SK-N-SH (cell line): Measurements from ENCODE around the gene ELAPOR1. TPM values are rescaled to one million over a fixed set of nuclear protein-coding genes. Genes with fewer than 3 reads are reported as not detected.

Source experiments
- CTCF ChIA-PET: fragments of 300-600, 350-600 bp; formaldehyde crosslinking; extraction: SDS; loops from one replicate; lab custom pipeline; 2021; lab: Yijun Ruan, JAX
- POLR2A ChIA-PET: fragments of 350-600 bp; sonication (Branson Sonifier 250); formaldehyde crosslinking; extraction: SDS; loops from one replicate; lab custom pipeline; 2020; ENCODE audit warnings: antibody characterized with exemption, inconsistent platforms; lab: Yijun Ruan, JAX
- DNase-seq: peaks from one replicate; pipeline ENCODE4 v3.0.0; 2012
- H2AFZ ChIP-seq: fragments of 200-600 bp; sonication (generic); 2 replicates; pipeline ENCODE4 v1.8.1; 2016; ENCODE audit warnings: antibody characterized with exemption, mild to moderate bottlenecking, low read depth
- H3F3A ChIP-seq: fragments of 200-600 bp; sonication (generic); replicated peaks from 2 replicates; pipeline ENCODE3; 2016; ENCODE audit warnings: antibody characterized with exemption, mild to moderate bottlenecking; ENCODE audit not compliant: insufficient read depth
- H3K27ac ChIP-seq, 2 experiments: fragments of 200-500 bp in 1 of 2; fragments of 200-600 bp in 1 of 2; sonication (Bioruptor generic) in 1 of 2; sonication (generic), shearing (Covaris generic) in 1 of 2; 2 replicates each; pipeline versions ENCODE4 v1.5.1 to v1.6.1; 2014 to 2016; ENCODE audit warnings: low read depth in 2 of 2, inconsistent platforms in 1 of 2, low read length in 1 of 2, mild to moderate bottlenecking in 1 of 2, mixed read lengths in 1 of 2
- H3K27me3 ChIP-seq: fragments of 200-600 bp; sonication (generic), shearing (Covaris generic); 2 replicates; pipeline ENCODE4 v1.6.1; 2016; ENCODE audit warnings: mixed run types; ENCODE audit not compliant: insufficient read depth
- H3K36me3 ChIP-seq, 2 experiments: fragments of 200-500 bp in 1 of 2; fragments of 200-600 bp in 1 of 2; sonication (Bioruptor generic) in 1 of 2; sonication (generic) in 1 of 2; replicated peaks in 1 of 2; 2 replicates each; pipeline versions ENCODE3 to v1.5.1; 2014 to 2016; ENCODE audit warnings: low read length in 1 of 2, mild to moderate bottlenecking in 1 of 2; ENCODE audit not compliant: insufficient read depth in 2 of 2, control insufficient read depth in 1 of 2
- H3K4me1 ChIP-seq, 2 experiments: fragments of 200-500 bp in 1 of 2; fragments of 200-600 bp in 1 of 2; sonication (Bioruptor generic) in 1 of 2; sonication (generic), shearing (Covaris generic) in 1 of 2; 2 replicates each; pipeline versions ENCODE4 v1.5.1 to v1.6.1; 2014 to 2016; ENCODE audit warnings: low read depth in 1 of 2, low read length in 1 of 2, mixed run types in 1 of 2; ENCODE audit not compliant: insufficient read depth in 2 of 2, control insufficient read depth in 1 of 2
- H3K4me2 ChIP-seq: fragments of 200-600 bp; sonication (generic), shearing (Covaris generic); 2 replicates; pipeline ENCODE4 v1.6.1; 2017; ENCODE audit warnings: mixed run types
- H3K4me3 ChIP-seq, 2 experiments: fragments of 200-500 bp in 1 of 2; fragments of 200-600 bp in 1 of 2; sonication (Bioruptor generic) in 1 of 2; sonication (generic), shearing (Covaris generic) in 1 of 2; 2 replicates each; pipeline versions ENCODE4 v1.5.1 to v1.8.1; 2014 to 2016; ENCODE audit warnings: low read depth in 2 of 2, inconsistent platforms in 1 of 2, low read length in 1 of 2, mild to moderate bottlenecking in 1 of 2, mixed read lengths in 1 of 2, moderate library complexity in 1 of 2
- H3K79me2 ChIP-seq: fragments of 200-600 bp; sonication (generic); 2 replicates; pipeline ENCODE4 v1.8.1; 2017; ENCODE audit warnings: mild to moderate bottlenecking; ENCODE audit not compliant: insufficient read depth
- H3K9ac ChIP-seq: fragments of 200-600 bp; sonication (generic); 2 replicates; pipeline ENCODE4 v1.6.1; 2017; ENCODE audit warnings: mixed run types
- H3K9me2 ChIP-seq: fragments of 200-600 bp; sonication (generic); 2 replicates; pipeline ENCODE4 v1.6.1; 2017; ENCODE audit warnings: mixed run types
- H3K9me3 ChIP-seq: fragments of 200-600 bp; sonication (generic); 2 replicates; pipeline ENCODE4 v1.6.1; 2017; ENCODE audit warnings: mixed run types, mild to moderate bottlenecking, moderate library complexity
- H4K20me1 ChIP-seq: fragments of 200-600 bp; sonication (generic); 2 replicates; pipeline ENCODE4 v1.6.1; 2017; ENCODE audit warnings: mild to moderate bottlenecking, mixed run types; ENCODE audit not compliant: insufficient read depth
- CHD2 ChIP-seq: fragments of 150-350 bp; IDR thresholded peaks from 2 replicates; pipeline ENCODE4 v1.6.1; 2018; ENCODE audit warnings: low read length; ENCODE audit not compliant: partially characterized antibody
- FOSL2 ChIP-seq: IDR thresholded peaks from 2 replicates; pipeline ENCODE4 v1.4.0; 2012; ENCODE audit warnings: low read depth, mild to moderate bottlenecking, moderate library complexity, borderline replicate concordance
- FOXJ3 ChIP-seq: sonication (generic); formaldehyde crosslinking; IDR thresholded peaks from 2 replicates; pipeline ENCODE4 v1.5.1; 2020; ENCODE audit warnings: mild to moderate bottlenecking, missing genetic modification reagents
- GABPA ChIP-seq: IDR thresholded peaks from 2 replicates; pipeline ENCODE4 v1.4.0; 2012; ENCODE audit warnings: low read depth, mild to moderate bottlenecking
- GATA2 ChIP-seq: sonication (generic); formaldehyde crosslinking; IDR thresholded peaks from 2 replicates; pipeline ENCODE4 v1.5.0; 2020; ENCODE audit warnings: mild to moderate bottlenecking, missing genetic modification reagents
- JUND ChIP-seq: IDR thresholded peaks from 2 replicates; pipeline ENCODE4 v1.4.0; 2012
- MAX ChIP-seq: IDR thresholded peaks from 2 replicates; pipeline ENCODE4 v1.4.0; 2012; ENCODE audit warnings: low read depth
- MEF2A ChIP-seq: IDR thresholded peaks from 2 replicates; pipeline ENCODE4 v1.4.0; 2012; ENCODE audit warnings: low read depth, borderline replicate concordance
- NRF1 ChIP-seq: IDR thresholded peaks from 2 replicates; pipeline ENCODE4 v1.6.1; 2012; ENCODE audit warnings: low read depth, mild to moderate bottlenecking, low read length
- PBX3 ChIP-seq: IDR thresholded peaks from 2 replicates; pipeline ENCODE4; 2012
- REST ChIP-seq: IDR thresholded peaks from 2 replicates; pipeline ENCODE4 v1.6.1; 2012; ENCODE audit warnings: mild to moderate bottlenecking, low read depth, low read length, moderate library complexity
- RXRA ChIP-seq: IDR thresholded peaks from 2 replicates; pipeline ENCODE4 v1.4.0; 2012; ENCODE audit warnings: low read depth, mild to moderate bottlenecking, borderline replicate concordance
- SMC3 ChIP-seq: IDR thresholded peaks from 2 replicates; pipeline ENCODE4 v1.6.1; 2012; ENCODE audit warnings: low read depth, low read length, improper control_type of control experiment
- TAF1 ChIP-seq: IDR thresholded peaks from 2 replicates; pipeline ENCODE4 v1.6.1; 2012; ENCODE audit warnings: low read depth, mild to moderate bottlenecking, low read length, moderate library complexity, borderline replicate concordance
- USF1 ChIP-seq: IDR thresholded peaks from 2 replicates; pipeline ENCODE4 v1.4.0; 2012; ENCODE audit warnings: low read depth, borderline replicate concordance
- YY1 ChIP-seq: IDR thresholded peaks from 2 replicates; pipeline ENCODE4 v1.4.0; 2012; ENCODE audit warnings: low read depth, mild to moderate bottlenecking
- WGBS: methylation state at CpG from one replicate; pipeline ENCODE4 v1.1.6; 2017; ENCODE audit warnings: low lambda C conversion rate; 5-methylcytosine and 5-hydroxymethylcytosine counted together
- polyA plus RNA-seq, 3 experiments: library from polyadenylated mRNA; depleted of rRNA; stranded (reverse); fragments of >200 nt; gene quantifications; 2 replicates each; pipeline ENCODE4 v1.2.3, GENCODE V29; 2012

The ELAPOR1 gene
- polyA plus RNA-seq, 1 of the 3 experiments (the other 2 are of a cell fraction) = 1.2 TPM

- no peak overlapping the region for H3K27ac ChIP-seq
- no peaks in the 10 kb centered on the region for H3K9me2 ChIP-seq
- peaks cover 2% of the 10 kb centered on the region for H3K79me2 ChIP-seq
- H4K20me1 ChIP-seq = no peaks in the 10 kb centered on the region
- no peaks in the 10 kb centered on the region; a peak in 1 of 4 replicates for H3K4me1 ChIP-seq
- no peaks in the 10 kb centered on the region for H3K9me3 ChIP-seq
- no peaks in the 10 kb centered on the region for H3F3A ChIP-seq
- WGBS = 83% methylated on average over 5 of the region's 5 CpGs
- no peak overlapping the region for H2AFZ ChIP-seq
- CTCF ChIA-PET = interaction anchor here (1.5 kb wide), 1 partner anchor 19 kb away, joined by 6 read pairs; no protein-coding TSS in a partner anchor
- H3K36me3 ChIP-seq = no peaks in the 10 kb centered on the region
- no peak overlapping the region for H3K9ac ChIP-seq
- no peaks in the 10 kb centered on the region for H3K27me3 ChIP-seq
- no peak overlapping the region for H3K4me2 ChIP-seq
- DNase-seq = no peak
- H3K4me3 ChIP-seq = no peak overlapping the region
- POLR2A ChIA-PET = no interaction called here
- TF ChIP-seq RXRA (no peak), CHD2 (no peak), REST (no peak), MEF2A (no peak), FOXJ3 (no peak), YY1 (no peak), GABPA (no peak), USF1 (no peak), PBX3 (no peak), MAX (no peak), JUND (no peak), FOSL2 (no peak), SMC3 (no peak), GATA2 (CRISPR knock-in tag) (no peak), NRF1 (no peak), TAF1 (no peak)
Observed at GRCh38 chr1:109080441-109081082, 33.4 kb upstream of the ELAPOR1 start.
